Effector memory CD4-positive, alpha-beta T cell (primary cell): ENCODE data around the gene TRRAP.

Experiments
- DNase-seq, 3 donors: peaks; one replicate each; pipeline ENCODE4 v3.0.0-alpha.2; 2020
- H3K27ac ChIP-seq: 2 replicates; pipeline ENCODE4 v1.7.0; 2013; ENCODE audit warnings: mild to moderate bottlenecking, low read length, moderate library complexity; ENCODE audit not compliant: insufficient read depth, poor library complexity, severe bottlenecking
- H3K27me3 ChIP-seq: replicated peaks from 2 replicates; pipeline ENCODE4 v1.7.0; 2013; ENCODE audit warnings: mild to moderate bottlenecking, low read length; ENCODE audit not compliant: insufficient read depth, control insufficient read depth, poor library complexity, severe bottlenecking
- H3K36me3 ChIP-seq: 2 replicates; pipeline ENCODE4 v1.7.0; 2013; ENCODE audit warnings: mild to moderate bottlenecking, low read length, moderate library complexity; ENCODE audit not compliant: control insufficient read depth, insufficient read depth
- H3K4me1 ChIP-seq: 2 replicates; pipeline ENCODE4 v1.7.0; 2013; ENCODE audit warnings: low read length, mild to moderate bottlenecking; ENCODE audit not compliant: control insufficient read depth, insufficient read depth, poor library complexity, severe bottlenecking
- H3K4me3 ChIP-seq: 2 replicates; pipeline ENCODE4 v1.7.0; 2013; ENCODE audit warnings: low read length, low read depth, mild to moderate bottlenecking; ENCODE audit not compliant: insufficient read depth, poor library complexity, severe bottlenecking
- H3K9me3 ChIP-seq: 2 replicates; pipeline ENCODE4 v1.7.0; 2013; ENCODE audit warnings: mild to moderate bottlenecking, low read length, moderate library complexity; ENCODE audit not compliant: control insufficient read depth

TRRAP gene

DNA sequence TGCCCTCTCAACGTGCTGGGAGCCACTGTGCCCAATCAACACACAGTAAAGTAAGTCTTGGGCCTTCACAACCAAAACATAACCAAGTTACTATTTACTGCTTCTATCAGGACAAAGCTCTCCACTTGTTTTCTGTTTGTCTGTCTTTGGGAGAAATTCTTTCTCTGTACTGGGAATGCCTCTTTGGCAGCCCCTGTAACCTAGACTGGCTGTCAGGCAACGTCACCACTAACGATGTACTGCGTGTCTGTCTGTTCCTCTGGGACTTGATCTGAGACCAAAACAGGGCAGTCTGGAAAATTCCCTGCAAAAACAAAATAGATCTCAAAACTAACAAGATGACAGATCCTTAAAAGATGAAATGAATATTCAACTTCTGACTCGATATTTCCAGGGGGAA is 152.6 kb downstream of the TRRAP start:
- Histone ChIP-seq H3K27me3 (no peaks in the 10 kb centered on the region), H3K27ac (no peak overlapping the region), H3K36me3 (peaks cover 69% of the 10 kb centered on the region), H3K4me1 (no peaks in the 10 kb centered on the region), H3K4me3 (no peak overlapping the region), H3K9me3 (no peaks in the 10 kb centered on the region)
- no peak for DNase-seq

DNA sequence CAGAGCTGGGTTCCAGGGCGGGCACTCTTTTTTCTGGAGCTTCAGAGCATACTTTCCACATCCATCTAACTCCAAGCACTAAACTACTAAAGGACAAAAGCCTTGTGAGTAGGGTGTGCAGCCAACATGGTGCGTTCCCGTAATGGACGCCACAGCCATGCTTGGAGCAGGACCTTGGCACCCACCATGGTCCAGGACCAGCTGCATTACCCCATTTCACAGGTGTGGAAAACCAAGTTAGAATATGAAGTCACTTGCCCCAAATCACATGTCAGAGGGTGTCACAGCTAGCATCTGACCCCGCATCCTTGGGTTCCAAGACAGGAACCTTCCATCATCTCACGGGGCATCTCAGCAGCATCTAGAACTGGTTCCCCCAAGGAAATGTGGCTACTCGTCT is 153.2 kb downstream of the TRRAP start:
- Histone ChIP-seq H3K4me1 (no peaks in the 10 kb centered on the region), H3K27ac (no peak overlapping the region), H3K9me3 (no peaks in the 10 kb centered on the region), H3K27me3 (no peaks in the 10 kb centered on the region), H3K36me3 (peaks cover 74% of the 10 kb centered on the region), H3K4me3 (no peak overlapping the region)
- DNase-seq: no peak

DNA sequence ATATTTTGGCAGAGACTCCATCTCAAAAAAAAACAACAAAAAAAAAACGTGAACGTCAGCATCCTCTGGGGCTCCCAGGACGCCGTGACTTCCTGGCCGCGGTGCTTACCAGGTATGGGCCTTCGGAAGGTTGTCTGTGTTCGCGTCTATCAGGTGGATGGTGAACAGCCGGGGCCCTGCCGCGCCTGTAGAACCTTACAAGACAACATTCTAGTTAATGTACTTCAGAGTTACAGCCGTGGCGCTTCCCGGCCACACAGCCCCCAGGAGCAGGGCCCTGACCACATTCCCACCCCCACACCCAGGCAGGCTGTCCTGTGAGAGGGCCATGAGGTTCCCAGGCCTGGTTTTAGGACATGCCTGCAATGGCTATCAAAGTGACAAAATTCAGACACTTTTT is 154.6 kb downstream of the TRRAP start:
- Histone ChIP-seq H3K4me1 (no peaks in the 10 kb centered on the region), H3K9me3 (no peaks in the 10 kb centered on the region), H3K4me3 (no peak overlapping the region), H3K27me3 (no peaks in the 10 kb centered on the region), H3K27ac (no peak overlapping the region), H3K36me3 (peaks cover 88% of the 10 kb centered on the region)
- no peak for DNase-seq

- DNase-seq: no peak
- H3K27ac ChIP-seq: no peak overlapping the region
- H3K4me3 ChIP-seq: no peak overlapping the region
- no peaks in the 10 kb centered on the region for H3K27me3 ChIP-seq
- no peaks in the 10 kb centered on the region for H3K4me1 ChIP-seq
- peaks cover 90% of the 10 kb centered on the region for H3K36me3 ChIP-seq
- H3K9me3 ChIP-seq: no peaks in the 10 kb centered on the region
Measured at GRCh38 chr7:99033765-99034164, 155.4 kb downstream of the TRRAP start.

GRCh38 chr7:99034932-99035722 is 156.8 kb downstream of the TRRAP start:
- Histone ChIP-seq H3K4me3 (no peak overlapping the region), H3K27me3 (no peaks in the 10 kb centered on the region), H3K9me3 (no peaks in the 10 kb centered on the region), H3K4me1 (no peaks in the 10 kb centered on the region), H3K27ac (no peak overlapping the region), H3K36me3 (peaks cover 84% of the 10 kb centered on the region)
- no peak for DNase-seq

DNA sequence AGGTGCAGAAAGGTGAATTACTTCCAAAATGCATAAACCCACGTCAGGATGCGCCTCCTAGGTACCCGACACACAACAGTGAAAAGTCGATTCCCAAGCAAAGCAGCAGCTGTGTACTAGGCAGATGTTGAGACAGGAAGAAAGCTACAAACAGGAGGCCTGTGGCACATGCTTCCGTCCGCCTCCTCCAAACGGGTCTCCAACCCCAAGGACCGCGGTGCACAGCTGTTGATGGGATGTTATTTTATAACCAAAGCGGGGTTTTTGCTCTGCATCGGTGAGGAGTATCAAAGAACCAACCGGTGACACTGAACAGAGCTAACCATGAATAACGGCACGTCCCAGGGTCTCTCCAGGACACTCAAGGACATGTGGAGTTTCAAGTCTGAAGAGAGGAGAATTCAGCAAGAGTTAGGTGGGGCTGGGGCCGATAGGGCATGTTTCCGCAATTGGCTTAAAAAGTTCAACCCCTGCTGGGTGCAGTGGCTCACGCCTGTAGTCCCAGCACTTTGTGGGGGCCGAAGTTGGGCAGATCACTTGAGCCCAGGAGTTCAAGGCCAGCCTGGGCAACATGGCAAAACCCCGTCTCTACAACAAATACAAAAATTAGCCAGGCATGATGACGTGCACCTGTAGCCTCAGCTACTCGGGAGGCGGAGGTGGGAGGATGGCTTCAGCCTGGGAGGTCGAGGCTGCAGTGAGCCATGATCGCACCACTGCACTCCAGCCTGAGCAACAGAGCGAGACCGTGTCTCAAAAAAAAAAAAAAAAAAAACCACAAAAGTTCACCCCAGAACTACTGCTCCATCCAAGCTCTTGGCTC is 157.6 kb downstream of the TRRAP start:
- no peaks in the 10 kb centered on the region for H3K4me1 ChIP-seq
- H3K4me3 ChIP-seq: no peak overlapping the region
- no peaks in the 10 kb centered on the region for H3K9me3 ChIP-seq
- peaks cover 84% of the 10 kb centered on the region for H3K36me3 ChIP-seq
- H3K27me3 ChIP-seq: no peaks in the 10 kb centered on the region
- H3K27ac ChIP-seq: no peak overlapping the region
- DNase-seq: no peak

DNA sequence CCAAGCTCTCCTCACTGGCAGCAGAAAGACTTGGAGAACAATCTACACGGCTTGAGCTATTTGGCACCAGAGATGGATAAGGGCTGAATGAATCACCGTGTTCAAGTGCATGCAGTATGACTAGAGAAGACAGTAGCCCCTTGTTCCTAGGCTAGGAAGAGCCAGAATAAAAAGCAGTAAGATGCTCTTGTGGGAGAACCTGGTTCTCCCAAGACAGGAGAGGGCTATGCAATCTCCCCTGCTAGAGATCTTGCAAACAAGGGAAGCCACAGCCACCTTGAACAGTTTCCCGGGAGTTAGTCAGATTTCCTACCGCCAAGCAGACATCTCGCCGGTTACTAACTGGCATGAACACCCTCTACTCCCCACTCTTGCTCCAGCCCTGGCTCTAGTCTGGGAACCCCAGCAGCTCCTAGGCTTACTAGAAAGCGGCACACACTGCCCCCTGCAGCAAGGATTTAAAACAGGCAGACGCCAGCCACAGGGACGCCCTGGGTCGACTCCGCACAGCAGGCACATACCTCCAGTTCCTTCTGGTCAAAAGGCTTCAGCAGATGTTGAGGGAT is 158.3 kb downstream of the TRRAP start:
- Histone ChIP-seq H3K36me3 (peaks cover 83% of the 10 kb centered on the region), H3K9me3 (no peaks in the 10 kb centered on the region), H3K4me1 (no peaks in the 10 kb centered on the region), H3K27me3 (no peaks in the 10 kb centered on the region), H3K27ac (no peak overlapping the region), H3K4me3 (no peak overlapping the region)
- no peak for DNase-seq

GRCh38 chr7:99037327-99037940 is 159.1 kb downstream of the TRRAP start:
- H3K36me3 ChIP-seq: peaks cover 84% of the 10 kb centered on the region
- DNase-seq: no peak
- H3K27me3 ChIP-seq: no peaks in the 10 kb centered on the region
- H3K4me3 ChIP-seq: no peak overlapping the region
- H3K27ac ChIP-seq: no peak overlapping the region
- H3K4me1 ChIP-seq: no peaks in the 10 kb centered on the region
- H3K9me3 ChIP-seq: no peaks in the 10 kb centered on the region

- Histone ChIP-seq H3K27me3 (no peaks in the 10 kb centered on the region), H3K4me3 (no peak overlapping the region), H3K36me3 (peaks cover 87% of the 10 kb centered on the region), H3K27ac (no peak overlapping the region), H3K9me3 (no peaks in the 10 kb centered on the region), H3K4me1 (no peaks in the 10 kb centered on the region)
- no peak for DNase-seq
Measured at GRCh38 chr7:99038086-99038855, 159.9 kb downstream of the TRRAP start.
